ENCODE results near the gene CLDN17. TPM values are rescaled to one million over a fixed set of nuclear protein-coding genes. Genes with fewer than 3 reads are reported as not detected.

CLDN17 gene, protein sequence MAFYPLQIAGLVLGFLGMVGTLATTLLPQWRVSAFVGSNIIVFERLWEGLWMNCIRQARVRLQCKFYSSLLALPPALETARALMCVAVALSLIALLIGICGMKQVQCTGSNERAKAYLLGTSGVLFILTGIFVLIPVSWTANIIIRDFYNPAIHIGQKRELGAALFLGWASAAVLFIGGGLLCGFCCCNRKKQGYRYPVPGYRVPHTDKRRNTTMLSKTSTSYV
- not detected in 2 replicates for total RNA-seq (2014; rRNA removed; shearing (Covaris generic))
- not detected in 2 replicates for polyA plus RNA-seq (2015; cell fraction: cytosol; rRNA removed)
- not detected in 2 replicates for polyA plus RNA-seq (2015; cell fraction: nucleus; rRNA removed)

- no peak for DNase-seq (ENCODE audit: low read depth)
Measured at GRCh38 chr21:30166705-30167104, at the start of gene CLDN17. Gene CLDN17 (minus strand): TSS chr21:30166805. CDS start chr21:30166617, 188 bp downstream.

GRCh38 chr21:30216041-30216723 lies 49.6 kb upstream of the CLDN17 start, which contains the start of gene CLDN8:
Gene CLDN8 (minus strand): TSS chr21:30216097. CDS start chr21:30215925, 172 bp downstream.
- DNase-seq (ENCODE audit: low read depth): no peak

DNA sequence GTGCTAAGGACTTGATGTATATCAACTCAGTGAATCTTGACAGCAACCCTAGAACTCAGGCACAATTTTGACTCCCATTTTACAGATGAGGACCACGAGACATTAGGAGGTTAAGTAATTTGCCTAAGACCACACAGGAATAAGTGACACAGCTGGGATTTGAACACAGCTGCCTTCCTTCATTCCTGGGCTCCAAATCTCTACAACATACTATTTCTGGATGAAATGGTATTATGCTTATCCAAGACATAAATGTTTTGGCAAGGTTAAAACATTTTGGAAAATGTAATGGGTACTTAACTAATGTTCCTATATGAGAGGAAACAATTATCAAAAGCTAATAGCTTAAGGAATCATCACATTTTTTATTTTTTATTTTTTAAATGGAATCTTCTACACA lies 44.5 kb upstream of the CLDN17 start:
- no peak for DNase-seq (ENCODE audit: low read depth)

- DNase-seq (ENCODE audit: low read depth): no peak
Measured at GRCh38 chr21:30209601-30210000, 43.0 kb upstream of the CLDN17 start.

DNA sequence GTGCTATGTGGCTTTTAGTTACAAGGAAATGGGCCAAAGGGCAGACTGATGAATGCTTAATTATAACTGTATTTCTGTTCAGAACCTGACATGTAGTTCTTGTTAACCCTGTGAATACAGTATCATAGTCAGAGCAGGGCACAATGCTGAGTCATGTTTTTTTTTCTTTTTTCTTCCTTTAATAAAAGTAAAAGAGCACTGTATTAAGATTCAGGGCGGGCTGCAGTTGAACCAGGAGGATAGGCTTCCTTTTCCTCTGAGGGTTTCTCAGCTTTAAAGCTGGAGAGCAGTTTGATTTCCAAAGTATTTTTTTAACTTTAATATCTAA lies 40.6 kb upstream of the CLDN17 start:
- DNase-seq (ENCODE audit: low read depth): no peak

DNA sequence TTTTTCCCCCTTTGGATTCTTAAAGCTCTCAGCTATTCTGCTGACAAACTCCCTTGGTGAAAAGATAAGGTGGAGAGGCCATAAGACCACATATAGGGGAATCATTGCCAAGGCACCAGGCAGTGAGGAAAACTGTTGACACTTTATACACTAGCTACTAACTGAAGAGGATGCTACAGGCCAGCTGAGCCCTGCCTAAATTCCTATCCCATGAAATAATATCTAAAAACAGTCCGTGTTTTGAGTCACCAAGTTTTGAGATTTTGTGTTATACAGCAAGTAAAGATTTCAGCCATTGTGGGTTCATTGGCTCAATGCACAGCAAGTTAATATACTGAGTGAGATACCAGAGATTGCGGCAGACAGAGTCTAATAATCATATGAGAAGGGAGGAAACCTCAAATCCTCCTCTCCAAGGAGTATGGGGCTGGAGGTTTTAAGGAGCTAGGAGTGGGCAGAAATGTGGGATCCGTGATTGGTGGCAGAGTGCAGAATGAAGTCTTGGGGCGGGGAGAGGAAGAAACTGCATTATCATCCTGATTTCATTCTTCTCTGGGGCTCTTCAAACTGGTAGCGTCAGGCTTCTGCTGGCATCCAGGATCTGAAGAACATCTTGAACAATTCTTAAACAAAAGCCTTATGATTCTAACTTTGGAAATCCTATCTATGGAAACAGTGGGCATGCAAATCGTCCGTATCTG lies 40.1 kb upstream of the CLDN17 start:
- peak; percentile 46 for DNase-seq (ENCODE audit: low read depth)

DNA sequence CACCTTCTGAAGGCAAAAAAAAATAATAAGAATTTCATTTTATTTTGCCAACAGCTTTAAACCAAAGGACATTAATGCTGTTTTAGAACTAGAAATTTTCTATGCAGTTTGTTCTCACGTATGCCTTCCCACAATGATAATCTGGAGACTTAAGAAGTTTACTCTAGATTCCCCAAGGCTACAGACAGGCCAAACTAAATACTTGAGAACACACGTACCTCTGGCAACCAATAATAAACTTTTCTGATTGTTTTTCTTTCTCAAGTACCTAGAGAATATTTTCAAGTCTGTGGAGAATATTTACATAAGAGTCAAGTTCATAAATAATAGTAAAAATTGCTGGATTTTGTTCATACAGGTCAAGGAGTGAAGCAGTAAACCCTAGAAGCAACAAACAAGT lies 33.4 kb upstream of the CLDN17 start:
- no peak for DNase-seq (ENCODE audit: low read depth)

DNA sequence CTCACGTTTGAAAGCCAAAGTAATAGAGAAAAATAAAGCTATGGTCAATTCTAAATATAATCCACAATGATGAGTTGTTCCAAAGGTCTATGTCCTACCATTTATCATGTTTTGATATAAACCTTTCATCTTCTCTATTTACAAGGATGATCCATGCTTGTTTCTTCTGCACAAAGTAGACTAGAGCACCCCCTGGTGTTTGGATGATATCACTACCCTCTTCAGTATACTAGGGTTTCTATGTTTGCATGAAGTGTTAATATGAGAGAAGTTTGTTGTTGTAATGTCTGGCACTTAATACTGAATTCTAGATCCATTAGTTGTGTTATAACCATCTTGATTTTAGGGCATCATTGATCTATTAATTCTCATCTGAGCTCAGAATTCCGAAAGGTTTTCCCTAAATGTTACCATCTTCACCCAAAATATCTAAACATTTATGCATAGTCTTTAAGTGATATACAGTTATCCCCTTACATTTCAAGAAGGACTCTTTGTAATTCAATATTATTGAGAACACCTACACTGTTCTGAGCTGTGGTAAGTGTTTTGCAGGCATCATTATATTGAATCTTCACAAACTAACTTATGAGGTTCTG lies 28.2 kb upstream of the CLDN17 start:
- peak; percentile 24 for DNase-seq (ENCODE audit: low read depth)

GRCh38 chr21:30193201-30193600 lies 26.6 kb upstream of the CLDN17 start:
- no peak for DNase-seq (ENCODE audit: low read depth)

GRCh38 chr21:30190554-30190953 lies 23.9 kb upstream of the CLDN17 start:
- no peak for DNase-seq (ENCODE audit: low read depth)

DNA sequence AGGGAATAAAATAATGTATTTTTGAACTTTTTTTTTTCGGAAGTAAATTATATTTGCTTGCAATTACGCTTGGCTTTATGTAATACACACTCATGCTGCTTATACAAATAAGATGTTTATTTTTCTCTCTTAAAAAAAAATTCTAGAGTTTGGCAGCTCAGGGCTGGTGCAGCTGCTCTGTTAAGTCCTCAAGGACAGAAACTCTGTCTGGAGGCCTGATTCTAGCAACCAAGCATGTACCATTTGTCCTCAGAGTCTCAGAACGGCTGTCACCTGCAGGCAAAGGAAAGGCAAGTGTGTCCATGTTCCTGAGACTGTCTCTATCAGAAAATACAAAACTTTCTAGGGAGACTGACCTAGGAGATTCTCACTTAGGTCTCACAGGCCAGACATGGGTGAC lies 23.2 kb upstream of the CLDN17 start:
- DNase-seq (ENCODE audit: low read depth): no peak

DNA sequence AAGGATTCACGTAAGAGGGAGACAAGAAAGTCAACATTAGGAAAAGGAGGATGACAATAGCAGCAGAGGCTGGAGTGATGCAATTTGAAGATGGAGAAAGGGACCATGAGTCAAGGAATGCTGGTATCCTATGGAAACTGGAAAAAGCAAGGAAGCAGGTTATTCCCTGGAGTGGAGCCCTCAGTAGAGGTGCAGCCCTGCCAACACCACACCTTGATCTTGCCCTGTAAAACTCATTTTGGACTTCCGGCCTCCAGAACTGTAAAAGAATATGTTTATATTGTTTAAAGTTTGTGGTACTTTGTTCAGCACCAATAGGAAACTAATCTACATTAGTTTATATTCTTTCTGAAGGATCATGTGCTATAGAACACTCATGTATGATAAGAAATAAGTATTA lies 19.6 kb upstream of the CLDN17 start:
- DNase-seq (ENCODE audit: low read depth): no peak

DNA sequence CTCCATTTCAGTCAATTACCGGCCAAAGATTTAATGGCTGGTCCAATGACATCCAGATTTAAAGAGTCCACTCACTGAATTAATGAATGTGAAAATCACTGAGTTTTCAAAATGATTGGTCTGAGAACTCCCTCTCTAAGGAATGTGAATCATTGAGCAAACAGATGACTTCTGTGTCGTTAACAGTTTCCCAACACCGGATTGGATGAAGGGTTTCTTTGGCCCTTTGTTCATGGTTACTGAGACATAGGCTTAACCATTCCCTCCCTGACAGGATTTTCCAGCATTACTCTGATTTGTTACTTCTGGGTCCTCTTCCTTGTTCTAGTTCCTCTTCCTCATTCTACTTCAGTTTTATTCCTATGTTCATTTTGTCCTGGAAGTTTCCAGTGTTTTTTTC lies 1.5 kb upstream of the CLDN17 start:
- peak; percentile 37 for DNase-seq (ENCODE audit: low read depth)

GRCh38 chr21:30166171-30166570 lies 434 bp downstream of the CLDN17 start:
- no peak for DNase-seq (ENCODE audit: low read depth)

- no peak for DNase-seq (ENCODE audit: low read depth)
Measured at GRCh38 chr21:30164796-30165195, 1.8 kb downstream of the CLDN17 start.

- DNase-seq (ENCODE audit: low read depth): no peak
Measured at GRCh38 chr21:30153697-30154340, 12.8 kb downstream of the CLDN17 start.

GRCh38 chr21:30152792-30153191 lies 13.8 kb downstream of the CLDN17 start:
- DNase-seq (ENCODE audit: low read depth): no peak

DNA sequence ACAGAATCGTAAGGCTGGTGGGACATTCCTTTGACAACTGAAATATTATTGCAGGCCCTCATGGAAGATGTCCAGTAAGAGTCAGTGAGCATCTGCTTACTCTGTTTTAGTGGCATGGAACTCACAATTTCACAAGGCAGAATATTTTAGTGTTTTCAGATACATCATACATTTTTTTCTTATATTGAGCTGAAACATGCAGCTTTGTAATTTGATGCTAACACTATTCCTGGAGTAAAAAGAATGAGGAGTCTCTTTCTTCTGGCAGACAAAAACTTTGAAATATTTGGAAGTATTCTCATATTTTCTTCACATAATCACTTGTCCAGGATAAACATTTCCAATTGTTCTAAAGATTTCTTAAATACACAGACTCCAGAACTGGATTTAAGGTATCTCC lies 17.7 kb downstream of the CLDN17 start:
- no peak for DNase-seq (ENCODE audit: low read depth)

DNA sequence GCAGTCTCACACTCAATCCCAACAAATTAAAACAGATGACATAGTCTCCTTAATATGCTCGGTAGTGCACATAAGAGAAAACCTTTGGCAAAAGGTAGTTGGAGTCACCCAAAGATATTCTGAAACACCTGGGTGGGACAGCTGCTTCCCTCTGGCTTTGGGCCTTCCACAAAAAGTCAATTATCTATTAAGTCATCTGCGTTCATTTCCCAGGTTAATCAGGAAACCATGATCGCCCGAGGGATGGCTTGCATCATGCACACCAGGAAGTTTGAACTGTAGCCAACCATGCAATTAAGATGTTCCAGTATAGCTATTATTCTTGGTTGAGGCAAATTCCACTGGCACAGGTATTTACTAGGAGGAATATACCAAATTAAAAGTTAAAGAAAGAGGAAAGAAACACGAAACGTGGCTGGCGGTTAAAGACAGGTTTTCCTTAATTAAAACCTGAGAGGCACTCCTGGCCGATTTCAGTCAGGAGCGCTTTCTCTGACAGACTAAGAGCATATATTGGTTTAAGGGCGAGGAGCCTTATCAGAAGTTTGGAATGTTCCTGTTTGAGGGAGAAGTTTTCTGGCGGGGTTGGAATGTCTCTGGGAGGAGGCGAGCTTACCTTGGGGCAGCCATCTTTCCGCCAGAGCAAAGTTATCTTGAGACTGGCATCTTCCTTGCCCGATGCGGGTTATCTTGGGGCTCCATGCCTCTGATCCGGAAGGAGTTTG lies 19.9 kb downstream of the CLDN17 start:
- no peak for DNase-seq (ENCODE audit: low read depth)

- no peak for DNase-seq (ENCODE audit: low read depth)
Measured at GRCh38 chr21:30138483-30138882, 28.1 kb downstream of the CLDN17 start.

DNA sequence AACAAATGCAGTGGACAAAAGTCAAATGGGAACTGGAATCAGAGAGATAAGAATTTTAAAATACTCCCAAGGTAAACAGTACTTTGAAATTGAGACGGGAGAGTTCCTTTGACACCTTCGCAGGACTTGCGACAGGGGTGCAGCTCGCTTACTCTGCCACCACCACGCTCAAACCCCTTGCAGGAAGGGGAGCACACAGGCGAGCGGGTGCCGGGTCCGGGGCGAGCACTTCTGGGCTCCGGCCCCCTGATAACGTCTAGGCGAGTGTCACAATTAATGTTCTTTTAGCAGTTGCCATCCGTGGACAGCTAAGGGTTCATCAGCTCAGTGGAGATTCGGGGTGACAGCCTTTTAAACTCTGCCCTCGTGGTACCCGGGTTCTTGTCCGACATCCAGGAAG lies 37.4 kb downstream of the CLDN17 start:
- DNase-seq (ENCODE audit: low read depth): no peak

Measured in HT1080 (cell line).